Measurements from ENCODE around the gene NOS2. TPM values are rescaled to one million over a fixed set of nuclear protein-coding genes. Genes with fewer than 3 reads are reported as not detected.

The NOS2 gene
- total RNA-seq, 1 donor from 2014 or later: 0.09 TPM

GRCh38 chr17:27810211-27810901 is 10.0 kb upstream of the NOS2 start:
- Mint-ChIP-seq H3K27ac (ENCODE audit: unreplicated experiment) (no peak overlapping the region), H3K27me3 (ENCODE audit: low read depth, unreplicated experiment) (peaks cover 8% of the 10 kb centered on the region), H3K36me3 (ENCODE audit: low read depth, unreplicated experiment) (peaks cover 2% of the 10 kb centered on the region), H3K4me1 (ENCODE audit: low read depth, unreplicated experiment) (peaks cover 5% of the 10 kb centered on the region), H3K4me3 (ENCODE audit: unreplicated experiment) (no peak overlapping the region), H3K9me3 (ENCODE audit: unreplicated experiment) (peaks cover 9% of the 10 kb centered on the region)
- Histone ChIP-seq H3K4me1 (ENCODE audit: insufficient read depth, low read length) (peaks cover 4% of the 10 kb centered on the region), H3K4me2 (ENCODE audit: low read length) (no peak overlapping the region), H3K27me3 (ENCODE audit: insufficient read depth, low read length) (no peaks in the 10 kb centered on the region), H2AFZ (ENCODE audit: low read depth, low read length) (no peak overlapping the region), H3K36me3 (ENCODE audit: insufficient read depth, low read length) (no peaks in the 10 kb centered on the region), H3K27ac (ENCODE audit: low read depth, low read length) (no peak overlapping the region), H3K4me3 (ENCODE audit: insufficient read depth, low read depth, low read length) (no peak overlapping the region), H3K79me2 (ENCODE audit: insufficient read depth, low read length) (no peaks in the 10 kb centered on the region), H4K20me1 (ENCODE audit: insufficient read depth, low read length) (no peaks in the 10 kb centered on the region), H3K9ac (ENCODE audit: low read length) (no peak overlapping the region), H3K9me3 (ENCODE audit: insufficient read depth, low read depth, low read length) (no peaks in the 10 kb centered on the region)
- DNase-seq (ENCODE audit: low read depth): no peak
- no peak for TF ChIP-seq EZH2 (IDR thresholded peaks at IDR 0.05; ENCODE audit: insufficient read depth, low read length)
- TF ChIP-seq, protein P1, sequence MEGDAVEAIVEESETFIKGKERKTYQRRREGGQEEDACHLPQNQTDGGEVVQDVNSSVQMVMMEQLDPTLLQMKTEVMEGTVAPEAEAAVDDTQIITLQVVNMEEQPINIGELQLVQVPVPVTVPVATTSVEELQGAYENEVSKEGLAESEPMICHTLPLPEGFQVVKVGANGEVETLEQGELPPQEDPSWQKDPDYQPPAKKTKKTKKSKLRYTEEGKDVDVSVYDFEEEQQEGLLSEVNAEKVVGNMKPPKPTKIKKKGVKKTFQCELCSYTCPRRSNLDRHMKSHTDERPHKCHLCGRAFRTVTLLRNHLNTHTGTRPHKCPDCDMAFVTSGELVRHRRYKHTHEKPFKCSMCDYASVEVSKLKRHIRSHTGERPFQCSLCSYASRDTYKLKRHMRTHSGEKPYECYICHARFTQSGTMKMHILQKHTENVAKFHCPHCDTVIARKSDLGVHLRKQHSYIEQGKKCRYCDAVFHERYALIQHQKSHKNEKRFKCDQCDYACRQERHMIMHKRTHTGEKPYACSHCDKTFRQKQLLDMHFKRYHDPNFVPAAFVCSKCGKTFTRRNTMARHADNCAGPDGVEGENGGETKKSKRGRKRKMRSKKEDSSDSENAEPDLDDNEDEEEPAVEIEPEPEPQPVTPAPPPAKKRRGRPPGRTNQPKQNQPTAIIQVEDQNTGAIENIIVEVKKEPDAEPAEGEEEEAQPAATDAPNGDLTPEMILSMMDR (IDR thresholded peaks at IDR 0.05; ENCODE audit: insufficient read depth, low read depth, low read length): no peak
- FAIRE-seq: no peak

DNA sequence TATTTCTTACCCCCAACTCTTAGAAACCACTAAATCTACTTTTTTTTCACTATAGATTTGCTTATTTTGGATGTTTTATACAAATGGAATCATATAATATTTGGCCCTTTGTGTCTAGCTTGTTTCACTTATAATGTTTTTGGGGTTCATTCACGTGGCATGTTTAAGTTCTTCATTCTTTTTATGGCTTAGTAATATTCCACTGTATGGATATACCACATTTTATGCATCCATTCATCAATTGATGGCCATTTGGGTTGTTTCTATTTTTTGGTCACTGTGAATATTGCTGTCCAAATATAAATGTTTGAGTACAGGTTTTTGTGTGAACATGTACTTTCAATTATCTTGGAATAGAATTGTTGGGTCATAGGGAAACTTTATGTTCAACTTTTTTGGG is 9.2 kb upstream of the NOS2 start:
- Histone ChIP-seq H3K79me2 (ENCODE audit: insufficient read depth, low read length) (no peaks in the 10 kb centered on the region), H3K4me3 (ENCODE audit: insufficient read depth, low read depth, low read length) (no peak overlapping the region), H3K4me2 (ENCODE audit: low read length) (no peak overlapping the region), H3K9me3 (ENCODE audit: insufficient read depth, low read depth, low read length) (no peaks in the 10 kb centered on the region), H3K4me1 (ENCODE audit: insufficient read depth, low read length) (peaks cover 4% of the 10 kb centered on the region), H3K36me3 (ENCODE audit: insufficient read depth, low read length) (no peaks in the 10 kb centered on the region), H3K27ac (ENCODE audit: low read depth, low read length) (no peak overlapping the region), H3K9ac (ENCODE audit: low read length) (no peak overlapping the region), H4K20me1 (ENCODE audit: insufficient read depth, low read length) (no peaks in the 10 kb centered on the region), H2AFZ (ENCODE audit: low read depth, low read length) (no peak overlapping the region), H3K27me3 (ENCODE audit: insufficient read depth, low read length) (no peaks in the 10 kb centered on the region)
- Mint-ChIP-seq H3K27me3 (ENCODE audit: low read depth, unreplicated experiment) (peaks cover 9% of the 10 kb centered on the region), H3K27ac (ENCODE audit: unreplicated experiment) (no peak overlapping the region), H3K4me3 (ENCODE audit: unreplicated experiment) (no peak overlapping the region), H3K36me3 (ENCODE audit: low read depth, unreplicated experiment) (peaks cover 2% of the 10 kb centered on the region), H3K4me1 (ENCODE audit: low read depth, unreplicated experiment) (peaks cover 5% of the 10 kb centered on the region), H3K9me3 (ENCODE audit: unreplicated experiment) (peaks cover 9% of the 10 kb centered on the region)
- no peak for DNase-seq (ENCODE audit: low read depth)
- FAIRE-seq: no peak
- TF ChIP-seq EZH2 (IDR thresholded peaks at IDR 0.05; ENCODE audit: insufficient read depth, low read length): no peak
- TF ChIP-seq, protein P1 (IDR thresholded peaks at IDR 0.05; ENCODE audit: insufficient read depth, low read depth, low read length): no peak

- Histone ChIP-seq H3K36me3 (ENCODE audit: insufficient read depth, low read length) (no peaks in the 10 kb centered on the region), H2AFZ (ENCODE audit: low read depth, low read length) (no peak overlapping the region), H3K9ac (ENCODE audit: low read length) (no peak overlapping the region), H4K20me1 (ENCODE audit: insufficient read depth, low read length) (no peaks in the 10 kb centered on the region), H3K79me2 (ENCODE audit: insufficient read depth, low read length) (no peaks in the 10 kb centered on the region), H3K4me2 (ENCODE audit: low read length) (no peak overlapping the region), H3K27ac (ENCODE audit: low read depth, low read length) (no peak overlapping the region), H3K9me3 (ENCODE audit: insufficient read depth, low read depth, low read length) (no peaks in the 10 kb centered on the region), H3K4me1 (ENCODE audit: insufficient read depth, low read length) (peaks cover 4% of the 10 kb centered on the region), H3K4me3 (ENCODE audit: insufficient read depth, low read depth, low read length) (no peak overlapping the region), H3K27me3 (ENCODE audit: insufficient read depth, low read length) (no peaks in the 10 kb centered on the region)
- Mint-ChIP-seq H3K9me3 (ENCODE audit: unreplicated experiment) (peaks cover 9% of the 10 kb centered on the region), H3K4me1 (ENCODE audit: low read depth, unreplicated experiment) (peaks cover 5% of the 10 kb centered on the region), H3K4me3 (ENCODE audit: unreplicated experiment) (no peak overlapping the region), H3K36me3 (ENCODE audit: low read depth, unreplicated experiment) (peaks cover 2% of the 10 kb centered on the region), H3K27ac (ENCODE audit: unreplicated experiment) (no peak overlapping the region), H3K27me3 (ENCODE audit: low read depth, unreplicated experiment) (peaks cover 9% of the 10 kb centered on the region)
- DNase-seq (ENCODE audit: low read depth): no peak
- no peak for FAIRE-seq
- TF ChIP-seq, protein P1 (IDR thresholded peaks at IDR 0.05; ENCODE audit: insufficient read depth, low read depth, low read length): no peak
- no peak for TF ChIP-seq EZH2 (IDR thresholded peaks at IDR 0.05; ENCODE audit: insufficient read depth, low read length)
Measured at GRCh38 chr17:27808628-27809027, 8.3 kb upstream of the NOS2 start.
